GM18499 (cell line): ENCODE results near the gene NUDT8.
"Not testable (repeated sequence)": the region's sequence is repeated elsewhere in the genome, so short reads cannot be mapped to it uniquely, and the experiment has no call there.

Experiments used
- ATAC-seq: cut with Tn5 transposase; IDR thresholded peaks from one replicate; pipeline ENCODE4 v1.9.1; 2021; ENCODE audit warnings: moderate number of reproducible peaks; ENCODE audit not compliant: insufficient read depth, unreplicated experiment

NUDT8 gene

DNA sequence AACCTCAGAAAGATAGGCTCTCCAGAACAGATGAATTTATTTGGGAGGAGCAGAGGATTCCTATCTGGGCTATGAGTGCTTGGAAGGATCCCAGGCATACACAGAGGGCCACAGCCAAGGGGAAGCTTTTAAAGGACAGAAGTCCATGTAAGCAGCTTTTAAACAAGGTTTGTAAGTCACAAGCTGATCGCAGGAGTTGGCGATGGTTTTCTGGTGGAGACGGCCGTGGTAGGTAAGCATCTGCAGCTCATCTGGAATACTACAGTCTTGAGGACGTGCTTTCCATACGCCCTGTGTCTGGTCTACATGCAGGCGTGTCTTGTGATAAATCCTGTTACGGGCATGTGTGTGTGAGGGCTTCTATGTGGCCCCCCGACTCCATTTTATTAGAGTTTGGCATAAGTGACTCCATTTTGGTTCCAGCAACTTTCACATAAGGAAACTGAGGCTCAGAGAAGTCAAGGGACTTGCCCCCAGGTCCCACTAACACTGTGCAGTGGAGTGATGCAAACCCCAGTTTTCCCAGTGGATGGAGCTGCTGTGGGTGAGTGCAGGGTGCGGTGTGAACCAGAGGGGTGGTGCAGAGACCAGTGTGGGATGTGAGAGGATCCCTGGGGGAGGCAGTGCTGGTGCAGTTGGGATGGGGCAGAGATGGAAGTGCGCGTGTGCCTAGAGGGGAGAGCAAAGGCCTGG lies 32.6 kb upstream of the NUDT8 start:
- no peak for ATAC-seq

DNA sequence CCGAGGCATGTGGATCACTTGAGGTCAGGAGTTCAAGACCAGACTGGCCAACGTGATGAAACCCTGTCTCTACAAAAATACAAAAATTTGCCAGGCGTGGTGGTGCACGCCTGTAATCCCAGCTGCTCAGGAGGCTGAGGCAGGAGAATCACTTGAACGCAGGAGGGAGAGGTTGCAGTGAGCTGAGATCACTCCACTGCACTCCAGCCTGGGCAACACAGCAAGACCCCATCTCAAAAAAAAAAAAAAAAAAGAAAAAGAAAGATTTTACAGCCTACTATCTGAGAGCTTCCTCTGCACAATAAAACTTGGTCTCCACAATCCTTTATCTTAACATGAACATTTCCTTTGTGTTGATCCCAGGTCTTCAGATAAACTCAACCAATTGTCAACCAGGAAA lies 31.0 kb upstream of the NUDT8 start:
- not testable (repeated sequence) for ATAC-seq

DNA sequence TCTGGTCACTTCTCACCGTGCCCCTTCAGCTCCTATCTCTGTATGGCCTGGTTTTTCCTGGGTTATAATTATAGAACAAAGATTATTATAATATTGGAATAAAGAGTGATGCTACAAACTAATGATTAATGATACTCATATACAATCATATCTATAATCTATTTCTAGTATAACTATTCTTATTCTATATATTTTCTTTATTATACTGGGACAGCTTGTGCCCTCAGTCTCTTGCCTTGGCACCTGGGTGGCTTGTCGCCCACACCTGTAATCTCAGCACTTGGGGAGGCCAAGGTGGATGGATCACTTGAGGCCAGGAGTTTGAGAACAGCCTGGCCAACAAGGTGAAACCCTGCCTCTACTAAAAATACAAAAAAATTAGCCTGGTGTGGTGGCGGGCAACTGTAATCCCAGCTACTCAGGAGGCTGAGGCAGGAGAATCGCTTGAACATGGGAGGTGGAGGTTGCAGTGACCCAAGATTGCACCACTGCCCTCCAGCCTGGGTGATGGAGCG lies 30.0 kb upstream of the NUDT8 start:
- ATAC-seq = not testable (repeated sequence)

DNA sequence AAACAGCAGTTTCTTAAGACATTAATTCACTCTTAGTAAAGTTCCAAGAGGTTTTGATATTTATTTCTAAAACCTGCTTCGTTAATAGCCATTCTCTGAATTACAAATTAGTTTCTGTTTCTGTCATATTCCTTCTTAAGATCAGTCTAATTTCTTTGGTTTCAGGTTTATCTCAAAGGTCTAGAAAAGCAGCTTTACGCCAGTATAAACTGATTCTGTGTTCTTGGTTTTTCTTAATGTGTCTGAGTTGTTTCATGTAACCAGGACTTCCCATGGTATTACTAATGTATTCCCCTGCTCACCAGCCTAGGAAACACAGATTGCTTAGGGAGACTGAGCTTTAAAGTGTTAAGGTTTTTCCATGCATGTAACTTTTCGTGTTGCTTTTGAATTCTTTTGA lies 27.6 kb upstream of the NUDT8 start:
- ATAC-seq = no peak

DNA sequence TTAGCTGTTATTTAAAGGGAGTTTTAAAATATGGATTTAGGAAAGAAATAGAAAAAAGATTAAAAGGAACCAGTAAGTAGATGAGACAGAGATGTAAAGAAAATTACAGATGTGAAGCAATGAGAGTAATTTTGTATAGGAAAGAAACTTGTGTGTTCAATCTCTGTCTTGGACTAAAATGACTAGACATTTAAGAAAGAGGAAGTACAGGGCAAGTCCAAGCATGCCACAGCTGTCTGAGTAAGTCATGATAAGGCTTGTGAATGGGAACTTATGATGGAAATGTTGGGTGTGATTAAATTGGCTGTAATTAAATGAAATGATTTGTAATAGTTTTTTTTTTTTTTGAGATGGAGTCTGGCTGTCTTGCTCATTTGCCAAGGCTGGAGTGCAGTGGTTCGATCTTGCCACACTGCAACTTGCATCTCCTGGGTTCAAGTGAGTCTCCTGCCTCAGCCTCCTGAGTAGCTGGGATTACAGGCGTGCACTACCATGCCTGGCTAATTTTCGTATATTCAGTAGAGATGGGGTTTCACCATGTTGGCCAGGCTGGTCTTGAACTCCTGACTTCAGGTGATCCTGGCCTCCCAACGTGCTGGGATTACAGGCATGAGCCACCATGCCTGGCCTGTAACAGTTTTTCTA lies 26.7 kb upstream of the NUDT8 start:
- ATAC-seq = no peak

DNA sequence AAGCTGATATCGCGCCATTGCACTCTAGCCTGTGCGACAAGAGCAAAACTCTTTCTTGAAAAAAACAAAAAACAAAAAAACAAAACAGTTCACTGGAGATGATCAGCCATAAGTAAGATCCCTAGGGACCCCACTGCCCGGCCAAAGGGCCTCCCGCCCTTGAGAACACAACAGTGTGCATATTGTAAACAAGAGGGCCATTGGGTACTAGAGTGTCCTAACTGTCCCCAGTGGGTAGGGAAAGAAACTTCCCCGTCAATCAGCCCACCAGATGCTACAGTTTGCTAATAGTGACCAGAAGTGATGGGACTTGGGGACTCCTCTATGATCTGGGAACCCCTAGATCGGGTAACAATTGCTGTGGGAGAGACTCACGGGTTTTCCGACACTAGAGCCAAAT lies 24.5 kb upstream of the NUDT8 start:
- no peak for ATAC-seq

DNA sequence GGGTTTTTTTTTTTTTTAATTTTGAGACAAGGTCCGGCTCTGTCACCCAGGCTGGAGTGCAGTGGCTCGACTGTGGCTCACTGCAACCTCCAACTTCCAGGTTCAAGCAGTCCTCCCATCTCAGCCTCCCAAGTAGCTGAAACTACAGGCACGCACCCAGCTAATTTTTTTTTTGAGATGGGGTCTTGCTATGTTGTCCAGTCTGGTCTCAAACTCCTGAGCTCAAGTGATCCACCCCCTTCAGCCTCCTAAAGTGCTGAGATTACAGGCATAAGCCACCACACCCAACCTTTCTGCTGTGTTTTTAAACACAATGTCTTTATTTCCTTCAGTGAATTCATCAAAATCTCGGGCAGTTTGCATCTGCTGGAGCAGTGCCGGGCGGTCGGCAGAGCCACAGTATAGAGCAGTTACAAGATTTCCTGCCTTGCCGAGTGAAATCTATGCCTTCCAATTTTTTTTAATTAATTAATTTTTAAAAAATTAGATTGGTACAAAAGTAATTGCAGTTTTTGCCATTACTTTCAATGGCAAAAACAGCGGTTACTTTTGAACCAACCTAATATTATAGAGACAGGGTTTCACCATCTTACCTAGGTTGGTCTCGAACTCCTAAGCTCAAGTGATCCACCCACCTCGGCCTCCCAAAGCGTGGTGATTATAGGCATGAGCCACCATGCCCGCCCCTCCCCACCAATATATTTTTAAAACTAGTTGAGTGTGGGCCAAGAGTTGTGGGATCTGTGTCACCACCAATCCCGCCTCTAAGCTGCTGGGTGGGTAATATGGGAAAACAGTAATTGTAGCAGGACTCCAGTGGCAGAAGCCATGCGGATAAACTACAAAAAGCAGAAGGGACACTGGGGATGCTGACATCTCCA lies 23.5 kb upstream of the NUDT8 start:
- no peak for ATAC-seq

DNA sequence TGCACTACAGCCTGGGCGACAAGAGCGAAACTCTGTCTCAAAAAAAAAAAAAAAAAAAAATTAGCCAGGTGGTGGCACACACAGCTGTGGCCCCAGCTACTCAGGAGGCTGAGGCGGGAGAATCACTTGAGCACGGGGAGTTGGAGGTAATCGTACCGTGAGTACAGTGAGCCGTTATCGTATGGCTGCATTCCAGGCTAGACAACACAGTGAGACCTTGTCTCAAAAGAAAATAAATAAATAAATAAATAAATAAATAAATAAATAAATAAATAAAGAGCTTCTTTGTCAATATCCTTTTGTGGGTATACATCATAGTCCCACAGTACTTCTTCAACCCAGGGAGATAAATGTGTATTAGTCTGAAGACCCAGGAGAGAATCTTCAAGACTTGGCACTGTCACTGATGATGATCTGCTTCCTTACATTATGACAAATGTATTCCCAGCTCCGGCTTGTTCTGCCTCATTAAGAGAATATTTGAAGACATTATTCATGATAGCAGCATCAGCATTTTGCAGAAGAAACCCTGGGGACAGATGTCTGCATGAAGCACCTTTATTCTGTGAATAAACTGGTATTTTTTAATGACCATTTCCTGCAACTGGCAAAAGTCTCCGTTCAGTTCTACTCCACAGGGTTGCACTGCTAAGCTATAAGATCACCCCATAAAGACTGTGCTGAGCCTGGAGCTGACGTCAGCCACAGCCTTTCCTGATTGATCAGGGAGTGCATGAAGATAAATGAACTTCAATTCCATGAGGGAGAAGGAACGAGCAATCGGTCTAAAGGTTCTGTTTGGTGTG lies 22.4 kb upstream of the NUDT8 start:
- ATAC-seq = no peak

DNA sequence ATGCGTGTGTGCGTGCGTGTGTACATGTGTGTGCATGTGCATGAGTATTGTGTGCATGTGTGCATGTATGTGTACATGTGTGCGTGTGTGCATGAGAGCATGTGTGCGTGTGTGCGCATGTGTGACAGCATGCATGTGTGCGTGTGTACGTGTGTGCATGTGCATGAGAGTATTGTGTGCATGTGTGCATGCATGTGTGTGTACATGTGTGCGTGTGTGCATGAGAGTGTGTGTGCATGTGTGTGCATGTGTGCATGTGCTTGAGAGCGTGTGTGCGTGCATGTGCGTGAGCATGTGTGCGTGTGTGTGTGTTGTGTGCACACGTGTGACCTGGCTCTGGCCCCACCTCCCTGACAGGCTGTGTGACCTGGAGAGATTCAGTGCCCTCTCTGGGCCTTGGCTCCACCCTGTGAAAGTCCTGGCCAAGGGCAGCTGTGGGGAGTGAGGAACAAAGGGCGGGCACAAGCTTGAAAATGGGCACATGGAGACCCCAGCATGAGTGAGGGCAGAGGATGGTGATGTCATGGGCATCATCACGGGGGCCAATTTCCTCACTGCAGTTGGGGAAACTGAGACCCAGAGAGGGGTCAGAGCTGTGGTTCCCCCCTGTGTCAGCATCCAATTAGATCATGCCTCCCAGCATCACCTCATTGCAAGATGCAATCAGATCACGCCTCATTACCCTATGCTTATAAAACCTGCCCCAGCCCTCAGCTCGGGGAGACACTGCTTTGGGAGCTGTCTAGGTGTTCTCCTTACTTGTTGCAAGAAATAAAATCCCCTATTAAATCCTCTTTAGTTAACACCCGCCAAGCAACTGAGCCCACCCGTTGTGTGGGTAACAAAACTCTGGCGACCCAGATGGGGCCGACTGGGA lies 20.1 kb upstream of the NUDT8 start:
- ATAC-seq = no peak

DNA sequence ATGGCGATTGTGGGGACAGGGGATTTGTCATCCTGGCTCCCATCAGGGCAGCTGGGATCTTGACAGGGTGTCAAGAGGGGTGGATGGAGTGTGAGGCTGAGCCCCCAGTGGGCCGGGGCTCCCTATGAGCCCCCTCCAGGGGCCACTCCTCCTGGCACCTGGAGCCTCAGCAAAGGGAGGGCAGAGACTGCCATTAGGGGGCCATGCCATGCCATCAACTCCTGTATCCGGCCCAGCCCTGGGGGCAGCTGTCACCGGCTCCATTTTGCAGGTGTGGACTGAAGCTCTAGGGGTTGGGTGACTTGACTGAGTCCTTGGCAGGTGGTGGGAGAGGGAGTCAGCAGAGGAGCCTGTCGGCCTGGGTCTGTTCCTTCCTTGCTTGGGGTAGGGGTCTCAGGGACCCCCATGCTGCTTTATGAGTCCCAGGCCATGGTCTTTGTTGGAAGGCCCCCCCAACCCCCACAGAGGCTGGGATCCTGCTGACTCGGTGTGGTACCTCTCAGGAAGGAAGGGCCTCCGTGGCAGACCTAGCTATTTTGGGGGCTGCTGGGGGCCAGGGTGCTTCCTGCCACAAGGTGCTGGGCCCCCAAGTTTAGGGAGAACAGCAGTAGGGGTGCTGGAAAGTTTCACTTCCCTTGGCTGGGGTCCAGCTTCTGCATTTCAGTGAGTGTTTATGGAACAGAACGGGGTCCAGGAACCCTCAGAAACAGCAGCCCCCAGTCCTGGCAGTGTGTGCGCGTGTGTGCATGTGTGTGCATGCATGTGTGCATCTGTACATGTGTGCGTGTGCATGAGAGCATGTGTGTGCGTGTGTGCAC lies 19.3 kb upstream of the NUDT8 start:
- ATAC-seq = no peak

DNA sequence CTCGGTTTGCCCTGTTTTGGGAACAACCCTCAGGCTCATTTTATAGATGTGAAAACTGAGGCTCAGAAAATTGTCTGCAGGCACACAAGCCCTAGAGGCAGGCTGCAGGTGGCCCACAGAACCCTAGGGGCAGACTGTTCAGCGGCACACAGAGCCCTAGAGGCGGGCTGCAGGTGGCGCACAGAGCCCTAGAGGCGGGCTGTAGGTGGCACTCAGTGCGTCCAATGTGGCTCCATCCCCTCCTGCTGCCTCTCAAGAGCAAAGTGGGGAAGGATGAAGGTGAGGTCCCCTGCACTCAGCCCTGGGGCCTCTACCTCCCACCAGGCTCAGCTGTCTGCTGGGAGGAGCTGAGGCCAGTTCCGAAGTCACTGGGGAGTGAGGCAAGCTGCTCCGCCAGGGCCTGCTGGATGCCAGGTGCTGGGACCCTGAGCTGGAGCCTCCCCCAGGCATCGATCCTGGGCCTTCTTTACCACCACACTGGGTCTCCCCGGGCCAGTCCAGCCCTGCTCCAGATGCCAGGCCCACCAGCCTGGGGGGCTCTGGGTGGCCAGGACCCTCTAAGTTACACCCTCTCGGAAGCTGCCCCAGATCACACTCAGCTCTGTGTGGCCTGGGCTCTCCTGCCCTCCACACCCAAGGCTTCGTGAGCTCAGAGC lies 18.5 kb upstream of the NUDT8 start:
- ATAC-seq = no peak

DNA sequence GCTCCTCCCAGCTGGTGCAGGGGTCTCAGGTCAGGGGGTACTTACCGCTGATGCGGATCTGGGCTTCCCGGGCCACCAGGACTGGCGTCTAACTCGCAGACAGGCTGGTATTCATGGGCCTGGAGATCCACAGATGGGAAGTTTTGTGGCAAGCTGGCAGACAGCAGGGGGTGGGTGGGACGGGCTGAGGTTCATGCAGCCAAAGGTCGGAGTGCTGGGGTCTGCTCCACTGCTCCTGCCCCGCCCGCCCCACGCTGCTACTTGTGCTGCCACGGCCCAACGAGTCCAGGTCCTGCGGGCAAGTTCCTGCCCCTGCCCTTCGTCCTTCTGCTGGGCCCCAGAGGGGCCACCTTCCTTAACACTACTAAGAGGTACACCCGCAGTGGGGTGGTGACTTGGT lies 17.7 kb upstream of the NUDT8 start:
- no peak for ATAC-seq

DNA sequence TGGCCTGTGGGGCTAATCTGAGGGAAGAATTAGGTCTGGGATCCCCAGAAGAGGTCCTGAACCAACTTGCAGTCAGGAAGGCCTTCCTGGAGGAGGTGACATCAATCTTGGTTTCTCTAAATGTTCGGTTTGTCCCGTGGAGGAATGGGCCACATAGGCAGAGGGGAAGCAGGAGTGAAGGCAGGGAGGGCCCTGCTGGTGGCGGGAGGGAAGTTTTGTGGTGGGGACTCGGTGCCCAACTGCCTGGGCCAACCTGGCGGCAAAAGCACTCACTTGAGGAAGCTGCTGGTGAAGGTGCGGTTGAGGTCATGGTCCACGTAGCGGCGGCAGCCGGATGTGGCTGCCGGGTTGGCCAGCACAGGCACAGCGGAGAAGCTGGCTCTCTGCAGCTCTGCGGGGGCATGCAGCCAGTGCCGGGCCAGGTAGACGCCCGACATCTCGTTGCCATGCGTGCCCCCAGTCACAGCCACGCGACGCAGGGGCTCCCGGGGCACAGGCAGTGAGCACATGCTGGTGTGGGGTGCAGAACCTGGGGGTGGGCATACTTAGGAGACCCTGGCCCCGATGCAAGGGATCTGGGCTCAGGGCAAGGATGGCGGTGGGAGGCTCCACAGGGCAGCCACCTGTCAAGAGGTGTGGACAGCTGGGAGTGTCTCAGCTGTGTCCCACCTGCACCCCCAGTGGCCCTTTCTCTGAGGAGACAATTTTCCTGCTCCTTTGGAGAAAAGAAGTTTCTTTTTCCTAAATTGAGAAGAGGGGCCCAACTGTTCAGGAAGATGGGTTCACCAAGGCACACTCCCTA lies 17.0 kb upstream of the NUDT8 start:
- ATAC-seq = no peak

DNA sequence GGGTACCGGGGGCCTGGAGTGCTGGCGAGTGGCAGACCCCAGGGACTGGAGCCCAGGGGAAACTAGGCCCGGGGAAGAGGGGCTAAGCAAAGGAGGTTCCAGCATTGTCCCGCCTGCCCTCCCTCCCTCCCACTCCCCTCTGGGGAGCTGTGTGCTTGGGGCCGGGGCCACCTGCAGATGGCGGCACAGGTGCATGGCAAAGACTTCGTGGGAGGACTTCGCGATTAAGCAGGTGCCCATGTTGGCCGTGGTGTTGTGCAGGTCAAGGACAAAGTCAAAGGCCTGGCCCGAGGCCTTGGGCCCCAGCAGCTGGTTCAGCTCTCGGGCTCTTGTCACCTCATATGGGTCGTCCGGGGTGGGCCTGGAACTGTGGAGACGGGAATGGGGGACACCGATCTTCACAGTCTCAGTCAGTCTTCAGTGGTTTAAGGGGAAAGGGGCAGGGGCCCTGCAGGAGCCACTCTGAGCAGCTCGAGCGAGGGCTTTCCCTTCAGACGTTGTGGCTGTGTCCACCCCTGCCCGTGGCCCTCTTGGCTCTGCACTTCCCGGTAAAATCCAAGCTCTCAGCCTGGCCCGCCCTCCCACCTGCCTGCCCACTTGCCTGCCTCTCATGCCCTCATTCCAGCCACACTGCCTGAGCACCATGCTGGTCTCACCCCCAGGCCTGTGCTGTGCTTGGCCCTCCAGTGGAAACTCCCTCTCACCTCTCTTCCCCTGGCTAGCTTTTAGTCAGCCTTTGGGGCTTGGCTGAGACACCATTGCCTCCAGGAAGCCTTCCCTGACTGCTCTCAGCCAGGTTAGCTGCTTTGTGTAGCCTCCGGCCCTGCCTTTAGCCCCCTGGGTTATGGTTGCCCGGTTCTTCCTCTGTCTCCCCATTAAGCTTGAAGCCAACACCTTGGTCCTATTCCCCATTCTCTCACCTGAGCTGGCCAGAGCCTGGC lies 16.1 kb upstream of the NUDT8 start:
- no peak for ATAC-seq

DNA sequence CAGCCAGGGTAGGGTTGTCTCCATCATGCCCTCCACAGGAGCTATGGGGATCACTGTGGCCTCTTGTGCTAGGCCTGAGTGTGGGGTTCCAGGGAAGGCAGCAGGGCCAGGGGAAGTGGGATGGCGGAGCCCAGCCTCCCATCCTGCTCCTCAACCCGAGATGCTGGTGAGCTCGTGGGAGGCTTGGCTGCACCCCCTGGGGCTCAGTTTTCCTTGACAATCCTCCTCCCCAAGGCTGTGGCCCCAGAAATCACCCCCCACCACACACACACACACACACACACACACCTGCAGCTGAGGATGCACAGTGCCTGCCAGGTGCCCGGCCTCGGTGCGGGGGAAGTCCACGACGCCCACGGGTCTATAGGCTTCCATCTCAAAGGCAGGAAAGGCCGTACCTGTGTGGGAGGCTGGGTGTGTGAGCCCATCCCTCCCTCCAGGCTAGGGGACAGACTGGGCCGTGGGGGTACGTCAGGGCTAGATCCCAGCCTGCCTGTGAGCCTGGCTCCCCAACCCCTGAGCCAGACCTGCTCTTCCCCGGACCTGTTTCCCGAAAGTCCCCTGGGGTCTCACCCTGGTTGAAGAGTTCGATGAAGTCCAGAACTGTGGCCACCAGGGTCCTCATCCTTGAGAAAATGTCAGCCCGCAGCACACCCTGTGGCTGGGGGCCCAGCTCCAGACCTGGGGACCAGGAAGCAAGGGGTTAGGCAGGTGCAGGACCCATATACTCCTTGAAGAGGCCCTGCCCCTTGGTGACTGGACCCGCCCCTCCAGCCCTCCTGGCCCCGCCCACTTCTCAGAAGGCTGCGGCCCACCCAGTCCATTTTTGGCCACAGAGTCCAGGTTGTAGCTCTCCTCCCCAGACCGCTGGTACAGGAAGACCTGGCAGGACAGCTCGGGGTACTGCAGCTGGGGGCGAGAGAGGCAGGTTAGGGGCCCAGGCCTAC lies 15.0 kb upstream of the NUDT8 start:
- ATAC-seq = no peak
